ENCODE results near the gene BABAM2. TPM values are rescaled to one million over a fixed set of nuclear protein-coding genes. Genes with fewer than 3 reads are reported as not detected.

Gene BABAM2
- polyA plus RNA-seq, 1 experiment, result 32.6 TPM

- TF ChIP-seq CTCF (IDR thresholded peaks at IDR 0.05; ENCODE audit: insufficient read depth, low read depth, low read length), result no peak
- H3K27me3 ChIP-seq (ENCODE audit: control insufficient read depth, insufficient read depth, low read length), result no peaks in the 10 kb centered on the region
These were observed 406.4 kb downstream of the BABAM2 start for GRCh38 chr2:28296904-28297303.

GRCh38 chr2:28297531-28297930 lies 407.0 kb downstream of the BABAM2 start:
- TF ChIP-seq CTCF (IDR thresholded peaks at IDR 0.05; ENCODE audit: insufficient read depth, low read depth, low read length), result no peak
- no peak for DNase-seq (ENCODE audit: low read depth)
- no peaks in the 10 kb centered on the region for H3K36me3 ChIP-seq (ENCODE audit: control insufficient read depth, insufficient read depth, low read length)
- POLR2A ChIA-PET, result no interaction called here
- H3K27me3 ChIP-seq (ENCODE audit: control insufficient read depth, insufficient read depth, low read length), result no peaks in the 10 kb centered on the region
- H3K4me3 ChIP-seq (ENCODE audit: low read depth, low read length), result no peak overlapping the region
- CTCF ChIA-PET, result no interaction called here

More at GRCh38 chr2:28296904-28297303, 406.4 kb downstream of the BABAM2 start:
- CTCF ChIA-PET, result interaction anchor here (1.0 kb wide), 1 partner anchor 17 kb away, joined by 3 read pairs; no protein-coding TSS in a partner anchor
- POLR2A ChIA-PET, result interaction anchor here (0.7 kb wide), 1 partner anchor 100 kb away, joined by 3 read pairs; no protein-coding TSS in a partner anchor
- no peak overlapping the region for H3K4me3 ChIP-seq (ENCODE audit: low read depth, low read length)
- H3K36me3 ChIP-seq (ENCODE audit: control insufficient read depth, insufficient read depth, low read length), result no peaks in the 10 kb centered on the region
- no peak for DNase-seq (ENCODE audit: low read depth)

GRCh38 chr2:28298406-28298805 lies 407.9 kb downstream of the BABAM2 start:
- Histone ChIP-seq H3K4me3 (ENCODE audit: low read depth, low read length) (no peak overlapping the region), H3K36me3 (ENCODE audit: control insufficient read depth, insufficient read depth, low read length) (no peaks in the 10 kb centered on the region), H3K27me3 (ENCODE audit: control insufficient read depth, insufficient read depth, low read length) (no peaks in the 10 kb centered on the region)
- DNase-seq (ENCODE audit: low read depth), result no peak
- ChIA-PET CTCF (interaction anchor here (0.6 to 1.1 kb wide), 3 partner anchors 11 to 105 kb away, joined by 3 read pairs; no protein-coding TSS in a partner anchor), POLR2A (interaction anchor here (0.7 kb wide), 1 partner anchor 92 kb away, joined by 5 read pairs; no protein-coding TSS in a partner anchor)
- no peak for TF ChIP-seq CTCF (IDR thresholded peaks at IDR 0.05; ENCODE audit: insufficient read depth, low read depth, low read length)

GRCh38 chr2:28300485-28301341 lies 410.2 kb downstream of the BABAM2 start:
- CTCF ChIA-PET, result interaction anchor here (2.3 kb wide), 1 partner anchor 11 kb away, joined by 7 read pairs; no protein-coding TSS in a partner anchor
- POLR2A ChIA-PET, result interaction anchor here (0.7 kb wide), 1 partner anchor 17 kb away, joined by 3 read pairs; no protein-coding TSS in a partner anchor
- no peak for TF ChIP-seq CTCF (IDR thresholded peaks at IDR 0.05; ENCODE audit: insufficient read depth, low read depth, low read length)
- Histone ChIP-seq H3K36me3 (ENCODE audit: control insufficient read depth, insufficient read depth, low read length) (no peaks in the 10 kb centered on the region), H3K27me3 (ENCODE audit: control insufficient read depth, insufficient read depth, low read length) (no peaks in the 10 kb centered on the region), H3K4me3 (ENCODE audit: low read depth, low read length) (peak overlapping the region; percentile 21)
- DNase-seq (ENCODE audit: low read depth), result peak; percentile 74

GRCh38 chr2:28305202-28305601 lies 414.7 kb downstream of the BABAM2 start:
- CTCF ChIA-PET, result no interaction called here
- no peaks in the 10 kb centered on the region for H3K27me3 ChIP-seq (ENCODE audit: control insufficient read depth, insufficient read depth, low read length)
- POLR2A ChIA-PET, result no interaction called here

More at GRCh38 chr2:28305202-28305601, 414.7 kb downstream of the BABAM2 start:
- Histone ChIP-seq H3K36me3 (ENCODE audit: control insufficient read depth, insufficient read depth, low read length) (no peaks in the 10 kb centered on the region), H3K4me3 (ENCODE audit: low read depth, low read length) (no peak overlapping the region)
- TF ChIP-seq CTCF (IDR thresholded peaks at IDR 0.05; ENCODE audit: insufficient read depth, low read depth, low read length), result no peak
- no peak for DNase-seq (ENCODE audit: low read depth)

Measured in BJ (cell line).